Gastroesophageal sphincter (tissue), 4 donors: Measurements from ENCODE around the gene MMRN2. TPM values are rescaled to one million over a fixed set of nuclear protein-coding genes. Genes with fewer than 3 reads are reported as not detected.

Experiments used
- ATAC-seq: fragments of 150-250 bp; one replicate; pipeline ENCODE4 v1.9.1; 2016; ENCODE audit warnings: mild to moderate bottlenecking, moderate library complexity
- H3K27ac ChIP-seq, 4 donors: fragments of 200-600 bp; sonication (generic) in 3 of 4; 1 replicate in 3 of 4; 2 replicates in 1 of 4; pipeline ENCODE4 v1.5.1; 2016 to 2019
- H3K27me3 ChIP-seq: fragments of 200-600 bp; sonication (generic); one replicate; pipeline ENCODE4 v1.5.1; 2019
- H3K36me3 ChIP-seq, 2 donors: fragments of 200-600 bp; sonication (generic); one replicate each; pipeline ENCODE4 v1.5.1; 2019; ENCODE audit warnings: control low read depth in 1 of 2
- H3K4me1 ChIP-seq, 3 donors: fragments of 200-600 bp; sonication (generic); 1 replicate in 2 of 3; 2 replicates in 1 of 3; pipeline ENCODE4 v1.5.1; 2016 to 2019; ENCODE audit warnings: control low read depth in 2 of 3
- H3K4me3 ChIP-seq, 2 donors: fragments of 200-600 bp; sonication (generic); one replicate each; pipeline ENCODE4 v1.5.1; 2019; ENCODE audit warnings: mild to moderate bottlenecking in 1 of 2, moderate library complexity in 1 of 2
- H3K9me3 ChIP-seq, 3 donors: fragments of 200-600 bp; sonication (generic); one replicate each; pipeline ENCODE4 v1.5.1; 2017 to 2019; ENCODE audit warnings: control low read depth in 2 of 3
- CTCF ChIP-seq, 4 experiments: fragments of 200-600 bp in 2 of 4; fragments of 450-650 bp in 2 of 4; sonication (generic) in 1 of 4; IDR thresholded peaks; one replicate each; pipeline ENCODE4 v1.5.1; 2017 to 2019; ENCODE audit warnings: antibody characterized with exemption in 4 of 4, mild to moderate bottlenecking in 2 of 4, moderate library complexity in 2 of 4
- EP300 ChIP-seq: sonication (generic); formaldehyde crosslinking; IDR thresholded peaks from one replicate; pipeline ENCODE4 v1.6.1; 2017; ENCODE audit warnings: antibody characterized with exemption, mild to moderate bottlenecking
- POLR2A ChIP-seq, 2 donors: fragments of 450-650 bp; IDR thresholded peaks; one replicate each; pipeline ENCODE4 v1.6.1; 2017; ENCODE audit warnings: antibody characterized with exemption in 2 of 2, mild to moderate bottlenecking in 2 of 2, moderate library complexity in 1 of 2
- POLR2AphosphoS5 ChIP-seq: sonication (generic); formaldehyde crosslinking; IDR thresholded peaks from one replicate; pipeline ENCODE4 v1.6.1; 2017; ENCODE audit warnings: antibody characterized with exemption
- WGBS, 2 donors: methylation state at CpG; one replicate each; pipeline ENCODE4 v1.1.5; 2018; ENCODE audit warnings: low coverage in 1 of 2; 5-methylcytosine and 5-hydroxymethylcytosine counted together
- total RNA-seq, 4 donors: library from RNA; depleted of rRNA; stranded (reverse); fragments of >200 nt; gene quantifications; one replicate each; pipeline ENCODE4 v1.1.0, GENCODE V29; 2016

Gene MMRN2
- total RNA-seq, 4 donors from 2014 or later = 18.5 to 77.7 (median 42.2) TPM

- Histone ChIP-seq H3K4me1 (peaks cover 0 to 54% (median 0%) of the 10 kb centered on the region in 3 donors), H3K27ac (peak overlapping the region in 3 of 4 donors; percentile 18 to 61 (median 28)), H3K27me3 (no peaks in the 10 kb centered on the region), H3K4me3 (no peak overlapping the region), H3K9me3 (no peaks in the 10 kb centered on the region), H3K36me3 (peaks cover 0 to 45% of the 10 kb centered on the region in 2 donors)
- ATAC-seq = no peak
- TF ChIP-seq EP300 (no peak), POLR2AphosphoS5 (peak; percentile 74), POLR2A (IDR thresholded peaks at IDR 0.05) (no peak)
- 36 to 48% methylated on average over 8 to 13 of the region's 15 CpGs for WGBS, 2 donors
Observed at GRCh38 chr10:86929468-86930380, 27.7 kb downstream of the MMRN2 start.

GRCh38 chr10:86922553-86922961 lies 34.9 kb downstream of the MMRN2 start:
- TF ChIP-seq POLR2AphosphoS5 = peak; percentile 89
- no peak for TF ChIP-seq POLR2A (IDR thresholded peaks at IDR 0.05)
- TF ChIP-seq CTCF (IDR thresholded peaks at IDR 0.05) = no peak
- H3K9me3 ChIP-seq = no peaks in the 10 kb centered on the region
- peaks cover 0 to 32% (median 0%) of the 10 kb centered on the region in 3 donors for H3K4me1 ChIP-seq
- H3K27me3 ChIP-seq = no peaks in the 10 kb centered on the region
- WGBS, 2 donors = 60 to 68% methylated on average over 6 of the region's 9 CpGs
- H3K36me3 ChIP-seq = peaks cover 0 to 61% of the 10 kb centered on the region in 2 donors
- ATAC-seq = peak; percentile 75
- no peak overlapping the region for H3K4me3 ChIP-seq
- H3K27ac ChIP-seq = peak overlapping the region; percentile 43 to 75 (median 62)

- Histone ChIP-seq H3K27me3 (no peaks in the 10 kb centered on the region), H3K4me1 (peaks cover 0 to 23% (median 0%) of the 10 kb centered on the region in 3 donors), H3K9me3 (no peaks in the 10 kb centered on the region), H3K4me3 (no peak overlapping the region), H3K36me3 (peaks cover 0 to 89% of the 10 kb centered on the region in 2 donors), H3K27ac (peak overlapping the region; percentile 8 to 72 (median 58))
- peak; percentile 52 for ATAC-seq
- peak; percentile 61 for TF ChIP-seq POLR2AphosphoS5
- no peak for TF ChIP-seq POLR2A (IDR thresholded peaks at IDR 0.05)
- 0 to 18% methylated on average over 1 to 5 of the region's 5 CpGs for WGBS, 2 donors
Observed at GRCh38 chr10:86918022-86918471, 39.4 kb downstream of the MMRN2 start.

GRCh38 chr10:86914734-86915133 lies 42.7 kb downstream of the MMRN2 start:
- Histone ChIP-seq H3K36me3 (peaks cover 0 to 75% of the 10 kb centered on the region in 2 donors), H3K27me3 (no peaks in the 10 kb centered on the region), H3K4me1 (peaks cover 0 to 12% (median 0%) of the 10 kb centered on the region in 3 donors), H3K9me3 (no peaks in the 10 kb centered on the region), H3K27ac (peak overlapping the region in 2 of 4 donors; percentile 37), H3K4me3 (no peak overlapping the region)
- TF ChIP-seq CTCF (IDR thresholded peaks at IDR 0.05) (no peak), EP300 (no peak), POLR2AphosphoS5 (peak; percentile 53)
- no peak for ATAC-seq
- WGBS, 2 donors = 38 to 45% methylated on average over 1 of the region's 1 CpG

- WGBS, 2 donors = 18 to 44% methylated on average over 1 of the region's 1 CpG
- no peak overlapping the region for H3K27ac ChIP-seq
- H3K36me3 ChIP-seq = peaks cover 0 to 72% of the 10 kb centered on the region in 2 donors
Observed at GRCh38 chr10:86905429-86905828, 52.0 kb downstream of the MMRN2 start.

More at GRCh38 chr10:86905429-86905828, 52.0 kb downstream of the MMRN2 start:
- H3K4me3 ChIP-seq = no peak overlapping the region
- TF ChIP-seq POLR2AphosphoS5 (no peak), CTCF (IDR thresholded peaks at IDR 0.05) (no peak)
- no peaks in the 10 kb centered on the region for H3K9me3 ChIP-seq
- H3K4me1 ChIP-seq = peaks cover 3 to 14% (median 3%) of the 10 kb centered on the region in 3 donors
- no peaks in the 10 kb centered on the region for H3K27me3 ChIP-seq
- no peak for ATAC-seq
